Smooth muscle cell of the brain vasculature (primary cell): Measurements from ENCODE around the gene NECAB2.
"Not testable (repeated sequence)": the region's sequence is repeated elsewhere in the genome, so short reads cannot be mapped to it uniquely, and the experiment has no call there.

Experiments used
- DNase-seq: peaks from one replicate; pipeline ENCODE4 v3.0.0-alpha.2; 2012; ENCODE audit warnings: low read depth, low spot score

Gene NECAB2

DNA sequence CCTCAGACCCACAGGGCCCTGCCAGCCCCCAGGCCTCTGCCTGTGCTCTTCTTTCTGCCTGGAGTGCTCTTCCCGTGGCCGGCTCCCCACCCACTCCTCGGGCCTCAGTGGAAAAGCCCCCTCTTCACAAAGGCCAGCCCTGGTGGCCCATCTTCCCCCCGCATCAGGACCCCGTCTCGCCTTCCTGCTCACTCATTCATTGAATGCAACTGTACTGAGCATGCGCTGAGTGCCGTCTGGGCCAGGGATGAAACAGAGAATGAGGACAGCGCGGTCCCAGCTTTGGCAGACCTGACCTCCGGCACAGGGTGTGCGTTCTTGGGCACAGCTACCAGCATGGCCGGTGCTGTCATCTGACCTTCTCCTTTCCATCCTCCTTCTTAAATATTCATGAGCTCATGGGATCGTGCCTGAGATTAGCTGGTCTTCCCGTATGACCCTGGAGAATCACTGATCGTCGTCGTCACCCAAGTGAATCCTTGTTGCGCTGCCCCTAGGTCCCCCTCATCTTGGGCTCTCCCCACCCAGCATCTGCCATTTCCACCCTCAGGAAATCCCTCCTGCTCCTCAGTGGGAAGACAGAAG is 31.4 kb upstream of the NECAB2 start:
- no peak for DNase-seq

DNA sequence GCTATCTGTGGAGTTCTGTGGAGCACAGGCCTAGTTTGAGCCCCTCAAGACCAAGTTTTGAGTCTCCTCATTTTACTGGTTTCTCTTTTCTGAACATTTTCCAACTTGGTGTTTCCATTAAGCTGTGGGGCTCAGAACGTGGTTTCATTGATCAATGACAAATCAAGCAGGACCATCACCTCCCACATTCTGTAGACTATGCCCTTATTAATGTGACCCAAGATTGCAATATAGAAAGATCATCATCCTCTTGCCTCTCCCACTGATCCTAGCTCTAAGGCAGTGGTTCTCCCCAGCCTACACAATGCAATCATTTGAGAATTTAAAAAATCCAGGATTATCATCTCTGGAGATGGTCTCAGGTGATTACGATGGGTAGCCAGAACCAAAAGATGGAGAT is 30.8 kb upstream of the NECAB2 start:
- no peak for DNase-seq

DNA sequence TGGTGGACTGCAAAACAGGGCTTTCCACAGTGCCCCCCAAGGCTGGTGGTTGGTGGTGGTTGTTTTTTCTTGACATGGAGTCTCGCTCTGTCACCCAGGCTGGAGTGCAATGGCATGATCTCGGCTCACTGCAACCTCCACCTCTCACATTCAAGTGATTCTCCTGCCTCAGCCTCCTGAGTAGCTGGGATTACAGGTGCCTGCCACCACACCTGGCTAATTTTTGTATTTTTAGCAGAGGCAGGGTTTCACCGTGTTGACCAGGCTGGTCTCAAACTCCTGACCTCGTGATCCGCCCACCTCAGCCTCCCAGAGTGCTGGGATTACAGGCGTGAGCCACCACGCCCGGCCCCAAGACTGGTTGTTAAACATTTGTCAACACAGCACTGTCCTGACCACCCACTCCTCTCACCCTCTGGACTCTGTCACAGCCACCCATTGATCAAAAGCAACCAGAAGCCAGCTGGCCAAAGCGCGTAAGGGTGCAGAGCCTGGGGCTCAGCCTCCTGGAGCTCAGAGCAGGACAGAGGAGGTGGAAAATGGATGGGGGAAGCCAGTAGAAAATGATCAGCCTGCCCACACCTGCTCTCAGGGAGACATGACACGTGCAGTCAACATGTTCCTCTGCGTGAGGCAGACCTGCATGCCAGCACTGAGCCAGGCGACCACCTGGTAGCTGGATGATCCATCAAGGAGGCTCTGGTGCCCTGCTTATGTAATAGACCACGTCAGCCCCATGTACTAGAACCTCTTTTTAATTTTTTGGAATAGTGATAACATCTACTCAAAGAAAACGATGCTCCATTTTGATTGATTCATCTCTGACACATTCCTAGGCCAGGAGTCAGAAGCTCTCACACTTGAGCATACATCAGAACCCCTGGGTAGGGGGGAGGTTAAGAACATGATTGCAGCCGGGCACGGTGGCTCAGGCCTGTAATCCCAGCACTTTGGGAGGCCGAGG is 29.8 kb upstream of the NECAB2 start:
- DNase-seq = no peak

DNA sequence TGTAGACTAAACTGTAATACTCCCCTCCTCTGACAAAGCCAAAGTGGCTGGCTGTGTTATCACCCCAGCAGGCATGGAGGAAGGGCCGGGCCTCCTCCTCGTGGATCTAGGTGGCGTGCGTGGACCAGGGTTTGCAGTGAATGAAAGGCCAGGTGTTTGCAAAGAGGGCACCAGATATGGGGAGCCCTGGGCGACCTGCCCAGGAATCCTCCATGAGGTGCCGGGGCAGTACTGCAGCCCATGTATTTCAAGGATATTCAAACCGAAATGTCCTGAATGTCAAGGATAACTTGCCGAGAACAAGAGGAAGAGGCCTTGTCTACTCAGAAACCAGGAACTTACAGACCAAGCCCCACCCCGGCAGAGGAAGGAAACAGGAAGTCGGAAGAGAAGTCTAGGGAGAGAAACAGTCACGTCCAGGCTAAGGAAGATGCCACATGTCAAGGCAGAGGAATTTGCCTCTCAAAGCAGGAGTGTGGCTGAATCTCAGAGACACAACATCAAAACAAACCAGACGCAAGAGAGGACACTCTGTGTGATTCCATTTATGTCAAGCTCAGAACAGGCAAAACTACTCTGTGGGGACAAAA is 28.7 kb upstream of the NECAB2 start:
- no peak for DNase-seq

DNA sequence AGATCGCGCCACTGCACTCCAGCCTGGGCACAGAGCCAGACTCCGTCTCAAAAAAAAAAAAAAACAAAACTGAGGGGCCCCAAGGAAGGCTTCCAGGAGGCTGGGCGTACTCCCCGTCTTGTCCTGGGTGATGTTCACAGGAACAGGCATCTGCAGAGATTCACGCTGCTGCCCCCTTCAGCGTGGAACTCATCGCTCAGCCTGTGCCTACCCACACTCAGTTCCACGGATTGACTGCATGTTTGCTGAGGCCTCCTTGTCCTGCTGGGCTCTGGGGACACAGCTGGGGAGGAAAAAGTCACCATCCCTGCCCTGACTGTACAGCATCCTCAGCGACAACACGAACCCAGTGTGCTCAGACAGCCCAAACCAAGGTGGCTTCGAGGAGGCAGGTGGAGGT is 27.9 kb upstream of the NECAB2 start:
- DNase-seq = no peak

DNA sequence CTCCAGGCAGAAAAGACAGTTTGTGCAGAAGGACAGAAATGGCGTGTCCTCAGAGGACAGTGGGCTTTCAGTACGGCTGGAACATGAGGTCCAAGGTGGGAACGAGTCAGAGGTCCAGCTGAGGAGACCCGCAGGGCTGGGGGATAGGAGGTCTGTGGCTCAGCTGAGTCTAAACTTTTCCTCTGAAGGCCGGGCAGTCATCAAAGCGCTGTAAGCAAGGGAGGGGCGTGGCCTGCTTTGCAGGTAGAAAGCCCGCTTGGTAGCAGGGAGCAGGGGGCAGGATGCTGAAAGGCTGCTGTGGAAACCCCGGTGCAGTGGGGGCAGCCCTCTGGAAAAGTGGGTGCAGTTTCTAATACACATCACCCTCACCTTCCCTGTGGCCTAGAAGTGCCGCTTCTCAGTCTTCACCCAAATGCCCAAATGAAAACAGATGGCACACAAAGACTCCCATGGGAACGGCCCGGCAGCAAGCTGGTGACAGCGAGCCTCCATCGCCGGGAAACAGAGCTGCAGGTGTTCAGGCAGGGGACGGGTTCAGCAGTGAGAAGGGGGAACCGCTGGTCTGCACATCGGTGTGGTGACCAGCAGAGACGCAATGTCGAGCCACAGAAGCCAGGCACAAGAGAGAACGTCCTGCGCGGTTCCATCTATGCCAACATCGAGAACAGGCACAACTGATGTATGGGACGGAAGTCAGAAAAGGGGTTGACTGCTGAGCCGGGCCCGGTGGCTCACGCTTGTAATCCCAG is 27.2 kb upstream of the NECAB2 start:
- no peak for DNase-seq

DNA sequence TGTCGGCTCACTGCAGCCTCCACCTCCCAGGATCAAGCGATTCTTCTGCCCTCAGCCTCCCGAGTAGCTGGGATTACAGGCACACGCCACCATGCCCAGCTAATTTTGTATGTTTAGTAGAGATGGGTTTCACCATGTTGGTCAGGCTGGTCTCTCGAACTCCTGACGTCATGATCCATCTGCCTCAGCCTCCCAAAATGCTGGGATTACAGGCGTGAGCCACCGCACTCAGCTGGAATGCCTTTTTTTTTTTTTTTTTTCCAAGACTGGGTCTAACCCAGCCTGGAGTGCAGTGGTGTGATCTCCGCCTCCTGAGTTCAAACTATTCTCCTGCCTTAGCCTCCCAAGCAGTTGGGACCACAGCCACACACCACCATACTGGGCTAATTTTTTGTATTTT is 26.5 kb upstream of the NECAB2 start:
- not testable (repeated sequence) for DNase-seq

DNA sequence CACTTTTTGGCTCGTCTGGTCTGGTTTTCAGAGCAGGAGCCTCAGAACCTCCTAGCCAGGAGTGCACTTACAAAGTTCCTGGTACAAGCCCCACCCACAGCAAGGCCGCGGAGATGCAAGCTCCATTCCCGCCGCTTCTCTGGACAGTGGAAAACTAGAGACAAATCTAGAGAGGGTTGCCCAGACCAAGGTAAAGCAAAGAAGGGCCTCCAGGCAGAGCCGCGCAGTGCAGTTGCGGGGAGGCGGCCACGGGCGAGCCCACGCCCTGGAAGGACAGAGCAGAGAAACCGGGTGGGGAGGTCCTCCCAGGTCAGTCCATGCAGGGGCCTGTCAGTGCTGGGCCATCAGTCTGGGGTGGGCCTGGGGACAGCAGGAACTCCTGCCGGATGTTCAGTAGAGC is 26.0 kb upstream of the NECAB2 start:
- no peak for DNase-seq

DNA sequence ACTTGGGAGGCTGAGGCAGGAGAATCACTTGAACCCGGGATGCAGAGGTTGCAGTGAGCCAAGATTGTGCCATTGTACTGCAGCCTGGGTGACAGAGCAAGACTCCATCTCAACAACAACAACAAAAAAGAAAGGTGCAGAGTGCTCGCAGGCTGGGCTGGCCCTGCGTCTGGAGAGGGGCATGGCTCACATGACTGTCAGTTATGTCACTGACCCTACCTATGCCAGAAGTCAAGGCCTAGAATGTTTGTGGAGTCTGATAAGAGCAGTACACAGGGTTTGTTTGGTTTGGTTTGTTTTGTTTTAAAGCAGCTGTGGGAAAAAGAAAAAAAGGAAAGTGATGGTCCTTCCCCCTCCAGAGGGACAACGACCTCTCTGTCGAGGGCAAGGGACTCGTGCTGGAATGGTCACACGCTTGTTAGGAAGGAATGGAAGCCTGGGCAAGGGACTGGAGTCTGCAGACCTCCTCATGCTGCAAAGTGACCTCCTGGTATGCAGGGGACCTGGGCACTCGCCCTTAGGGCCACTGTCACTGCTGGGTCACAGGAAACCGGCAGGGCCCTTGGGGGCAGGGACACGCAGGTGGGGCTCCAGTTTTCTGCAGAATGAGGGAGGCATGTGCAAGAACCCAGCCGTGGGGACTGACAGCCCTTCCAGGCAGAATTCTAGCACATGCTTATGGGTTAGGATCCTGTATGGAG is 25.1 kb upstream of the NECAB2 start:
- DNase-seq = no peak

DNA sequence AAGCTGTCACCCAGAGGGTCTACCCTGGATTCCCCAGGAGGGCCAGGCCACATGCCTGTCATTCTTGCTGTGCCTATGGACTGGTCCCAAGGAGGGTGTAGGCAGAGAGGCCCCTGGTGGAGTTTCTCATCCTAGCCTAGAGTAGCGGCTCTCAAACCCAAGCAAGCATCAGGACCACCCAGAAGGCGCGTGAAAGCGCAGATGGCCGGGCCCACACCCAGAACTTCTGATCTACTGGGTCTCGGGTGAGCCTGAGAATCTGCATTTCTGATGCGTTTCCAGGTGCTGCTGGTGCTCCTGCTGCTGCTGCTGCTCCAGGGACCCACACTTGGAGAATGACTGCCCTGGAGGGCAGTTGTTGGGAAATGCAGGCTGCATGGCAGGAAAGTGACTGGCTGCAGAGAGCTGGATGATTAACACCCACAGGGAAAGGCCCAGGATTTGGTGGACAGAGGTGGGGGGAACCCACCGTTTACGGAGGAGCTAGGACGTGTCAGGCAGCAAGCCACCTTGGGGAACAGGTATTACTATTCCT is 24.5 kb upstream of the NECAB2 start:
- DNase-seq = no peak

DNA sequence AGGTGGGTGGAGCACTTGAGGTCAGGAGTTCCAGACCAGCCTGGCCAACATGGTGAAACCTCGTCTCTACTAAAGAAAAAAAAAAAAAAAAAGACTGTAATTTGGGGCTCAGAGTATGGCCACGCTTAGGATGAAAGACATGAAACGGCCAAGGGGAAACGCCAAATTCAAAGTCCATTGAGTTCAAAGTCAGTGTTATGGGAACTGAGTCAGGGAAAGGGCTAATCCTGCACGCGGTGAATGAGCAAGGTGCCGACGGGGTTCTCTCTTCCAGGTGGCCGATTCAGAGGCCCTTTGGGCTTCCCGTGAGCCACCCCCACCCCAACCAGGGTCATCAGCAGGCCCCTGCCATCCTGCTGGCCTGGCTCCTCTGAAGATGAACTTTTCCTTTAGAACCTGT is 22.5 kb upstream of the NECAB2 start:
- no peak for DNase-seq

DNA sequence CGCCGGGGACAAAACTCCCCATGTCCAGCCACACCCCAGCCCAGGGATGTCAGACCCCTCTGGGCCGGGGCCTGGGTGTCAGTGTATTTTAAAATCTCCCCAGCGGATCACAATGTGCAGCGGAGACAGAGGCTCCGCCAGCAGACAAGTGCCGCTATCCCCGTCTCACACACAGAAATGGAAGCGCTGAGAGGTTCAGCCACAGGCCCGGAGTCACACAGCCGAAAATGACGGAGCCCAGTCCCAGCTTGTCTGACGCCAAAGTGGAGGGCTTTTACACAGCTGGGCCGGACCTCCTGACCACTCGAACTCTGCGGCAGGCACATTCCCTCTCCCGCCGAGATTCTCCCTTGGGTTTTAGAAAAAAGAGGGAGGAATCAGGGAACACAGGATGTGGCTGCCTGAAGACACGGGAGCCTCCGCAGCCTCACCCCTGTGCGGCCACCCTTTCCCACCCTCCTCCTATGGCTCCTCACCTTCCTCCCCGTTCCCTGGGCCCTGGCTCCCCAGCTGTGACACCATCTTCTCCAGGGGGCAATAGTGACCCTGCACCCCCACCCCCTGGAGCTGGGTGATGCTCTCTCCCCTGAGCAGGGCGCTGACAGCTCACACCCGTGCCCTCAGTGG is 21.8 kb upstream of the NECAB2 start:
- DNase-seq = no peak

DNA sequence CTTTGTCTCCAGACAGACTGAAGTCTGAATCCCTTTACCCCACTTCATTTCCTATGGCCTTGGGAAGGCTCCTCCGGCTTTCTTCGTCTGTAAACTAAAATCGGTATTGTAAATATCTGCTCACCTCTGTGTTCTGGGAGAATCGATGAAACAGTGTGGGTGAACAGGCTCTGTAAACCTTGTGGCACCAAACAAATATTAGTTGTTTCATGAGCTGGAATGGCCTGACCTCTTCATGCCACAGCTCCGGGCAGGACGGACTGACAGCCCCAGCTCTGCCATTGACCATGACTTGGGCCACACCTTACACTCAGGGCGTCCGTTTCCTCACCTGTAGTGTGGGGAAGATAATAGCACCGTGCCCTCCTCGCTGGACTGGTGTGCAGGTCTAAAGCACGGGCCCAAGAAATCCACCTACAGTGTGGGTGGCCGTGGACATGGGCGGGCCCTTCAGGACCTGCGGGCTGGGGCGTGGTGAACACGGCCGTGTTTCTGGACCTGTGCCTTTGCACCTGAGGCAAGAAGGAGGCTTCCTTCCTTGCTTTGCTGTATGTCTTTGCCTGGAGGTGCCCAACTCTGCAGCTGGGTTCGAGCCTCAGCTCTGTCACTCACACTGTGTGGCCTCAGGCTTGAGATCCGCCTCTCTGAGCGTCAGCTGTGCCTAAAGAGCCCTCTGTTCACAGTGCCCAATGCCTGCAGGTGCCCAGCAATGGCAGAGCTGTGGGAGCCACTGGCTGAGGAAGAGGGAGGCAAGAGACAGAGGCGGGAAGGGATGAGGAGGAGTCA is 21.1 kb upstream of the NECAB2 start:
- DNase-seq = no peak

DNA sequence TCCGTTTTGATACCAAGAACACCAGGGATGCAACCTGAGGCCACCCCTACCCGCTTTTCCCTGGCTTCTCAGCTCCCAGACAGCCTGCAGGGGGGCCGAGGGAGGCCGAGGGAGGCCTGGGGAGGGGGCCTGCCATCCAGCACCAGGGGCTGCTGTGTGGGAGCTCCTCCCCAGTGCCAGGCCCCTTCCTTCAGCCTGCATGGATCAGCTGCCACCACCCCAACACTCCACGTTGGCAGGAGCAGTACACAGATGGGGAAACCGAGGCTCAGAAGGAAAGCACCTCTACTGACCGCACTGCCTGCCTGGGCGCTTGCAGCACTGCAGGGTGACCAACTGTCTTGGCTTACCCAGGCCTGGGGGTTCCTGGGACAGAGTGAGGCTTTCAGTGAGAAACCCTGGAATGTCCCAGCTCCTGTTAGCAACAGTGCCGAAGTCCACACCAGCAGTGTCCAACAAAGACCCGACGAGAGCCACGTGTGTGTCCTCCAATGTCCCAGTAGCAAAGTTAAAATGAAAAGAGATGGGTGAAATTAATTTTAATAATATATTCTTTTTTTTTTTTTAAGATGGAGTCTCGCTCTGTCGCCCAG is 20.3 kb upstream of the NECAB2 start:
- DNase-seq = no peak

DNA sequence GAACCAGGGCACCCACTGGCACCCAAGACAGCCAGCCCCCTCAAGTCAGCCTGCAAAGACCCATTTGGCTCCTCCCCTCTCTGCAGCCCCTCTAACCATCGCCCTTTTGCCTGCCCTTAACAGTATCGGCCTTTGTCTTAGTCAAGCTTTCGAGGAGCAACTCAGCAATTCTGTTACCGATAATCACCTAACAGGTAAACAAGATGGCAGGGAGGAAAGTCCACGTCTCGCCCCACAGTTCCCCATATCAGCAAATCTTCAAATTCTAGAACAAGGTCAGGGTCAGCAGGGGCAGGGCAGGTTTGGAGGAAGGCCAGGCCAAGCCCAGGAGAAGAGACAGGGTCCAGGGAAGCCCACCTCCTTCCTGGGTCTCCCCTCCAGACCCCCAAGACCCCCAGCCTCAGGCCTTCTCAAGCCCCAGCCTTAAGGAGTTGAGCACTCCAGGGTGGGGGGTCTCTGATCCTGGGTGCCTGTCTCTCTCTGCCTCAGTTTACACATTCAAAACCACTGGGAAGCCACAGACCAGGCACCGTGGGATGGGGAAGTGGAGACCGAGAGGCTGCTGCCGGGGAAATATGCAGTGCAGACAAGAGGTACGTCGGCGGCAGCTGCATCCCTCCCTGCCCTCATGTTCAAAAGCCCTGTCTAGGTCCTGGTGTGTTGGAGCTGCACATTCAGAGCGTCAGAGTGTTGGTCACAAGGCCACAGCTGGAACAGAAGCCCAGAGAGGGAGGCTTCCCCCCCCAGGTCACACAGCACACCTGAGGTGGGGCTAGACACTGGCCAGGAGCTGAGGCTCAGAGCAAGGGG is 18.9 kb upstream of the NECAB2 start:
- DNase-seq = no peak

DNA sequence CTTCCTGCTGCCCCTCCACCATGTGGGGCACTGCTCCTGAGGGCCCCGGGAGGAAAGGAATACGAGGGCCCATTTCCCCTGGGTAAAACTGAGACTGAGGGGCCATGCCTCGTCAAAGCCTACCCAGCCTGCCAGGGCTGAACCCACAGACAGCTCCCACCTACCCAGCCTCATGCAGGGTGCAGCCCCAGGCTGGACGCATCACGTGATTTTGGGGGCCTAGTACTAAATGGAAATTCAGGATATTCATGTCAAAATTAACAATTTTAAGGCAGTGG is 18.4 kb upstream of the NECAB2 start:
- DNase-seq = no peak

DNA sequence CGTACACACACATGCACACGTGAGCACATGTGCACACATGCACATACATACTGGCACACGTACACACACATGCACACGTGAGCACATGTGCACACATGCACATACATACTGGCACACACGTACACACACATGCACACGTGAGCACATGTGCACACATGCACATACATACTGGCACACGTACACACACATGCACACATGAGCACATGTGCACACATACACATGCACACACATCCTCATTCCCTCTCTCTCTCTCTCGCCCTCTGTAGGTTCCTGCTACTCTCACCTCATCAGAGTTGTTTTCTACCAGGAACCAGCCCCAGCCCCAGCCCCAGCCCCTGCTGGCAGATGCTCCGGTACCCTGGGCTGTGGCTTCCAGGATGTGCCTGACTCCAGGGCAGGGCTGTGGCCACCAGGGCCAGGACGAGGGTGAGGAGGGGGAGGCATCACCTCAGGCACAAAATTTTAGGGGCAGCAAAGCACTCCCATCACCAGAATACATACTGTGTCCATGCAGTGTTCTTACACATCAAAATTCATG is 17.1 kb upstream of the NECAB2 start:
- DNase-seq = not testable (repeated sequence)

DNA sequence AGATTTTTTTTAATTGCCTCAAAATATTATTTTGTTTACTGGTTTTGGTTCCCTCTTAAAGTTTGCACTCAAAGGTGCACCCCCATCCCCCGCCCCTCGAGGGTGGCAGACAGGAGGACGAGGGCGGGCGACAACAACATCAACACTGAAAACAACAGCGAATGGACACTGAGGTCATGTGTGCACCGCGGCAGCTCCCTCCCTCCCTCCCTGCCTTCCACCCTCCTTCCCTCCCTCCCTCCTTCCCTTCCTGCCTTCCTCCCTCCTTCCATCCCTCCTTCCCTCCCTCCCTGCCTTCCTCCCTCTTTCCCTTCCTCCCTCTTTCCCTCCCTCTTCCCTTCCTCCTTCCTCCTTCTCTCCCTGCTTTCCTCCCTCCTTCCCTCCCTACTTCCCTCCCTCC is 16.5 kb upstream of the NECAB2 start:
- no peak for DNase-seq

DNA sequence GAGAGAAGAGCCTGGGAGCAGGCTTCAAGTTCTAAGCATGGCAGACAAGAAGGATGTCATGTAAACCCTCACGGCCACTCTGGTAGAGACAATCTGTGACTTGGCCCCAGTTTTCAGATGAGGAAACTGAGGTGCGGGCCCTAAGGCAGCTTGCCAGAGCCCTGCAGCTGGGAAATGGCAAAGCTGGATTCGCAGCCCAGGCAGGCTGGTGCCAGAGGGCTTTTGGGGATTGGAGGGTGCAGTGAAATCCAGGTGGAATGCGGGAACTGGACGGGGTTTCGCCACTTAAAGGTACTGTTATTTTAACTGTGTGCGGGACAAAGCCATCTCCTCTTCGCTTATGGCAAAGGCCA is 15.5 kb upstream of the NECAB2 start:
- DNase-seq = no peak
